ENCODE measurements around the gene IL17REL. TPM values are rescaled to one million over a fixed set of nuclear protein-coding genes. Genes with fewer than 3 reads are reported as not detected.

The IL17REL gene
- total RNA-seq, 2 donors from 2014 or later: 0.68 TPM; not detected in 1

DNA sequence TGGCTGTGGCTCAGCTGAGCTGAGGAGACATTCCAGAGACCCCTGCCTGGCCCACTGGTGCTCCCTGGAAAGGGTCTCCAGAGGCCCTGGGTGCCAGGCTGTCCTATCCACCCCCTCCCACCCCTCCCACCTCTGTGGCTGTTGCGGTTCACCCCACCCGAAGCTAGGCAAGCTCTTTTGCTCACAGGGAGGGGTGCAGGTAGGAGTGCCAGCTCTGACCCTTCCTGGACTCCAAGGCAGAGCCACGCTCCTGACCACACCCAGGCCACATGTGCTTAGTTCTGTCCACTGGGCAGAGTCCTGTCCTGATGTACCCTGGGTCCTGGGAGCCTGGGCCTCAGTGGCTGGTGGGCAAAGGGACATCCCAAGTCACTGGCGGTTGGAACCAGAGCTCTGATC lies 16.4 kb downstream of the IL17REL start:
- H3K36me3 ChIP-seq: no peaks in the 10 kb centered on the region
- TF ChIP-seq, protein P1, sequence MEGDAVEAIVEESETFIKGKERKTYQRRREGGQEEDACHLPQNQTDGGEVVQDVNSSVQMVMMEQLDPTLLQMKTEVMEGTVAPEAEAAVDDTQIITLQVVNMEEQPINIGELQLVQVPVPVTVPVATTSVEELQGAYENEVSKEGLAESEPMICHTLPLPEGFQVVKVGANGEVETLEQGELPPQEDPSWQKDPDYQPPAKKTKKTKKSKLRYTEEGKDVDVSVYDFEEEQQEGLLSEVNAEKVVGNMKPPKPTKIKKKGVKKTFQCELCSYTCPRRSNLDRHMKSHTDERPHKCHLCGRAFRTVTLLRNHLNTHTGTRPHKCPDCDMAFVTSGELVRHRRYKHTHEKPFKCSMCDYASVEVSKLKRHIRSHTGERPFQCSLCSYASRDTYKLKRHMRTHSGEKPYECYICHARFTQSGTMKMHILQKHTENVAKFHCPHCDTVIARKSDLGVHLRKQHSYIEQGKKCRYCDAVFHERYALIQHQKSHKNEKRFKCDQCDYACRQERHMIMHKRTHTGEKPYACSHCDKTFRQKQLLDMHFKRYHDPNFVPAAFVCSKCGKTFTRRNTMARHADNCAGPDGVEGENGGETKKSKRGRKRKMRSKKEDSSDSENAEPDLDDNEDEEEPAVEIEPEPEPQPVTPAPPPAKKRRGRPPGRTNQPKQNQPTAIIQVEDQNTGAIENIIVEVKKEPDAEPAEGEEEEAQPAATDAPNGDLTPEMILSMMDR (IDR thresholded peaks at IDR 0.05): no peak
- TF ChIP-seq POLR2AphosphoS5 (IDR thresholded peaks at IDR 0.05) (no peak), POLR2A (IDR thresholded peaks at IDR 0.05) (no peak)
- no peak overlapping the region for H3K27ac ChIP-seq
- no peaks in the 10 kb centered on the region for H3K27me3 ChIP-seq (replicated peaks; ENCODE audit: insufficient read depth)
- no peaks in the 10 kb centered on the region for H3K4me1 ChIP-seq (replicated peaks)
- intact Hi-C loops (cut with DNase I): no loop called here
- WGBS: 94% methylated on average over 4 of the region's 4 CpGs
- H3K4me3 ChIP-seq: no peak overlapping the region
- H3K9me3 ChIP-seq: no peaks in the 10 kb centered on the region
- DNase-seq (ENCODE audit: low spot score): no peak

DNA sequence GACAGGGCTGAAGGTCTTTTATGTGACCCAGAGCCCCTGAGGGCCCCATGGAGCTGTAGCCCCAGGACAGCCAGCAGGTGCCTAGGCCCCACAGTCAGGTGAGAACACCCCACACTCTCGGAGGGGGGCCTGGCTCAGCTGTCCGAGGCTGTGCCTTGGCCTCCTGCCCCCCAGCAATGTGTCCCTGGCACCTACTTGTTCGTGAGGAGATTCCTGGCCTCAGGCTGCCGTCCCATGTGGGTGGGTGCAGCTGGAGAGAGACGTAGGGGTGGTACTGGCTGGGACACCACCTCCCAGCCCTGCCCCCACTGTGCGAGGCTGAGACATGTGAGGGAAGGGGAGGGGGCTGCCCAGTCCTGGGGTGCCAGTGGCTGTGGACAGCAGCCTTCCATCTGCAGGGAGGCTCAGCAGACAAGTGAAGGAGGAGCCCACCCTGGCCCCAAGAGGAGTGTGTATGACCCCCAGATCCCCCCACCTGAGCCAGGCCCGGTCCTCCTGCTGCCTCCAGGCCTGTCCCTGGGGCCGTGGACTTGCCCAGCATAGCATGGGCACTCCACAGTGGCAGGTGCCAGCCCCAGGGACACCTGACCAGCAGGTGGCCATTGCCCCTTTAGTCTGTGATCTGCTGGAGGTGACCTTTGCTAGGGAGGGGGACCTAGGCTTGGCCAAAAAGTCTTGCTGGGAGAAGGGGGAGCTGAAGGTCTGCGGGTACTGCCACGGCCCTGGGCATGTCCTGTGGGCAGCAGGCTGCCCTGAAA lies 17.0 kb downstream of the IL17REL start:
- intact Hi-C loops (cut with DNase I): no loop called here
- H3K27me3 ChIP-seq (replicated peaks; ENCODE audit: insufficient read depth): no peaks in the 10 kb centered on the region
- no peak overlapping the region for H3K27ac ChIP-seq
- no peak for DNase-seq (ENCODE audit: low spot score)
- H3K9me3 ChIP-seq: no peaks in the 10 kb centered on the region
- TF ChIP-seq, protein P1 (IDR thresholded peaks at IDR 0.05): no peak
- TF ChIP-seq POLR2A (IDR thresholded peaks at IDR 0.05) (no peak), POLR2AphosphoS5 (IDR thresholded peaks at IDR 0.05) (no peak)
- no peaks in the 10 kb centered on the region for H3K36me3 ChIP-seq
- WGBS: 88% methylated on average over 9 of the region's 10 CpGs
- no peak overlapping the region for H3K4me3 ChIP-seq
- no peaks in the 10 kb centered on the region for H3K4me1 ChIP-seq (replicated peaks)

DNA sequence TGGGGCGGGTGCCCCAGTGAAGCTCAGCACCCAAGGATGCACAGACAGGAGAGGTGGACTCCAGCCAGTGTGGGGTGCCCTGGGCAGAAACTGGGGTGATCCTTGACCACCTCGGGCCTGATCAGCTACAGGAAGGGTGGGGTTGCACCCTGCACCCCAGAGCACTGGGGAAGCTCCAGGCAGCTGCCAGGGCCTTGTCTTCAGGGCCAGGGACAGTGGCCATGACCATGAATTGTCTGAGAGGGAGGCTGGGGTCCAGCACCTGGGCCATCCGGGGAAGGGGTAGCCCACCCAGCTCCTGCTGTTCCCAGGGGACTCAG lies 17.6 kb downstream of the IL17REL start:
- intact Hi-C loops (cut with DNase I): no loop called here
- no peaks in the 10 kb centered on the region for H3K36me3 ChIP-seq
- TF ChIP-seq, protein P1 (IDR thresholded peaks at IDR 0.05): no peak
- TF ChIP-seq POLR2A (IDR thresholded peaks at IDR 0.05) (no peak), POLR2AphosphoS5 (IDR thresholded peaks at IDR 0.05) (no peak)
- H3K4me3 ChIP-seq: no peak overlapping the region
- 79% methylated on average over 2 of the region's 3 CpGs for WGBS
- no peaks in the 10 kb centered on the region for H3K4me1 ChIP-seq (replicated peaks)
- no peaks in the 10 kb centered on the region for H3K27me3 ChIP-seq (replicated peaks; ENCODE audit: insufficient read depth)
- no peak overlapping the region for H3K27ac ChIP-seq
- no peaks in the 10 kb centered on the region for H3K9me3 ChIP-seq
- DNase-seq (ENCODE audit: low spot score): no peak

DNA sequence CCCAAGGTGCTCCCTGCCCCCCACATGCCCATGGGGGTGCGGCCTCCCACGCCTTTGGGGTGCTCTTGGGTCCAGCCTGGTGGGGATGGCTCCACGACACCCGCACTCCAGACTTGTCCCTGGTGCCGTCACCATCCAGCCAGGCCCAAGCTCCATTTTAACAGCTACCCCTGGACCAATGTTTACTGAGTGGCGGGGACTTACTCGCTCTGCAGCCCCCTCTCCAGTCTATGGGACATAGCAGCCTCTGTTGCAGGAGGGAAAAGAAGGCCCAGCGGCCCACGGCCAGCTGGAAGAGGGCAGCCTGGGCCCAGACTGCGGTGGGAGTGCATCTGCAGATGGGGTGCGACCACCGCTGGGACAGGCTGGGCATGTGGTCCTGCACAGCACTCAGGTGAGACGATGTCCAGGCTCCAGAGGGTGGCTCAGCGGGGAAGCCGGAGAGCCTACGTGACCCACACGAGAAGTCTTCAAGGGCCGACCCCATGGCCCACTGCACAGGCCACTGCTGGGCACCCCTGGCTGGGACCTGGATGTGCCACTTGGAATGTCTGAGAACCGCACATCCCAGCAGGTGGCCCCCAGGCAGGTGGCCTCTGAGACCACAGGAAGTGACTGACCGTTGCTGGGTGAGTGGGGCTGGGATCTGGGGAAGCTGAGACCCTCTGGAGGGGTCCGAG lies 18.1 kb downstream of the IL17REL start:
- H3K4me3 ChIP-seq: no peak overlapping the region
- H3K36me3 ChIP-seq: no peaks in the 10 kb centered on the region
- H3K27me3 ChIP-seq (replicated peaks; ENCODE audit: insufficient read depth): no peaks in the 10 kb centered on the region
- DNase-seq (ENCODE audit: low spot score): no peak
- TF ChIP-seq POLR2A (IDR thresholded peaks at IDR 0.05): no peak
- TF ChIP-seq, protein P1 (IDR thresholded peaks at IDR 0.05): no peak
- TF ChIP-seq POLR2AphosphoS5 (IDR thresholded peaks at IDR 0.05): no peak
- 97% methylated on average over 21 of the region's 21 CpGs for WGBS
- H3K9me3 ChIP-seq: no peaks in the 10 kb centered on the region
- no peak overlapping the region for H3K27ac ChIP-seq
- intact Hi-C loops (cut with DNase I): no loop called here
- no peaks in the 10 kb centered on the region for H3K4me1 ChIP-seq (replicated peaks)
